HG03066 (cell line): ENCODE data around the gene POLD2.
"Not testable (repeated sequence)": the region's sequence is repeated elsewhere in the genome, so short reads cannot be mapped to it uniquely, and the experiment has no call there.

Source experiments
- ATAC-seq: cut with Tn5 transposase; IDR thresholded peaks from one replicate; pipeline ENCODE4 v1.9.1; 2021; ENCODE audit warnings: low read depth; ENCODE audit not compliant: unreplicated experiment

The POLD2 gene

GRCh38 chr7:44139311-44140010 lies 16.1 kb upstream of the POLD2 start:
- ATAC-seq: no peak

- ATAC-seq: no peak
Observed at GRCh38 chr7:44138698-44139097, 15.3 kb upstream of the POLD2 start.

GRCh38 chr7:44136731-44137130 lies 13.4 kb upstream of the POLD2 start:
- no peak for ATAC-seq

- ATAC-seq: no peak
Observed at GRCh38 chr7:44134943-44135628, 11.7 kb upstream of the POLD2 start.

GRCh38 chr7:44133295-44133694 lies 9.9 kb upstream of the POLD2 start:
- ATAC-seq: no peak

GRCh38 chr7:44132039-44132438 lies 8.7 kb upstream of the POLD2 start:
- ATAC-seq: no peak

- no peak for ATAC-seq
Observed at GRCh38 chr7:44131173-44132029, 8.1 kb upstream of the POLD2 start.

- no peak for ATAC-seq
Observed at GRCh38 chr7:44128721-44129582, 5.6 kb upstream of the POLD2 start.

GRCh38 chr7:44127161-44127560 lies 3.8 kb upstream of the POLD2 start:
- no peak for ATAC-seq

GRCh38 chr7:44126574-44126973 lies 3.2 kb upstream of the POLD2 start:
- not testable (repeated sequence) for ATAC-seq

GRCh38 chr7:44124822-44125202 lies 1.5 kb upstream of the POLD2 start:
- ATAC-seq: no peak

GRCh38 chr7:44122529-44122928 lies 819 bp downstream of the POLD2 start:
- ATAC-seq: no peak

GRCh38 chr7:44121761-44122420 lies 1.5 kb downstream of the POLD2 start:
- ATAC-seq: no peak

GRCh38 chr7:44120395-44120794 lies 3.0 kb downstream of the POLD2 start:
- ATAC-seq: no peak

- ATAC-seq: no peak
Observed at GRCh38 chr7:44119829-44120380, 3.4 kb downstream of the POLD2 start.

GRCh38 chr7:44117801-44118429 lies 5.4 kb downstream of the POLD2 start:
- no peak for ATAC-seq

GRCh38 chr7:44116789-44117666 lies 6.3 kb downstream of the POLD2 start:
- ATAC-seq: no peak

- no peak for ATAC-seq
Observed at GRCh38 chr7:44116087-44116788, 7.1 kb downstream of the POLD2 start.
